HEK293 (cell line): ENCODE data around the gene SIL1.
A peak's percentile ranks its signal among the peaks of the same experiment; 100 is the strongest.

Experiments
- CTCF ChIA-PET: fragments of 350-600 bp; formaldehyde crosslinking; extraction: SDS; loops from one replicate; lab custom pipeline; 2021; ENCODE audit warnings: antibody characterized with exemption; lab: Yijun Ruan, JAX
- POLR2A ChIA-PET: fragments of 300-600 bp; formaldehyde crosslinking; extraction: SDS; loops from one replicate; lab custom pipeline; 2020; ENCODE audit warnings: antibody characterized with exemption, inconsistent platforms; lab: Yijun Ruan, JAX
- H3K27ac ChIP-seq: fragments of 200-500 bp; sonication (Bioruptor generic); 2 replicates; pipeline ENCODE4 v1.5.1; 2014; ENCODE audit warnings: low read depth, low read length, control low read depth, inconsistent platforms; ENCODE audit errors: extremely low read depth
- H3K36me3 ChIP-seq, 2 experiments: fragments of 200-500 bp in 1 of 2; sonication (Bioruptor generic) in 1 of 2; 1 replicate in 1 of 2; 2 replicates in 1 of 2; pipeline ENCODE4 v1.5.1; 2014 to 2017; ENCODE audit warnings: inconsistent platforms in 2 of 2, low read length in 2 of 2; ENCODE audit not compliant: control insufficient read depth in 2 of 2, insufficient read depth in 1 of 2
- H3K4me1 ChIP-seq: fragments of 200-500 bp; sonication (Bioruptor generic); 2 replicates; pipeline ENCODE4 v1.5.1; 2014; ENCODE audit warnings: mild to moderate bottlenecking, low read length, inconsistent platforms; ENCODE audit not compliant: control insufficient read depth, insufficient read depth
- H3K4me3 ChIP-seq: 2 replicates; pipeline ENCODE4 v1.5.1; 2011; ENCODE audit warnings: low read depth, mild to moderate bottlenecking, control low read depth, low read length, moderate library complexity
- H3K9me3 ChIP-seq: fragments of 200-500 bp; sonication (Bioruptor generic); 2 replicates; pipeline ENCODE4 v1.5.1; 2014; ENCODE audit warnings: low read depth, low read length, inconsistent platforms; ENCODE audit not compliant: control insufficient read depth, insufficient read depth
- HOXD13 ChIP-seq: sonication (generic); formaldehyde crosslinking; IDR thresholded peaks from 2 replicates; pipeline ENCODE4 v1.8.0; 2022; ENCODE audit warnings: missing genetic modification reagents, borderline replicate concordance
- KLF7 ChIP-seq: fragments of 450-650 bp; formaldehyde crosslinking; IDR thresholded peaks from 2 replicates; pipeline ENCODE4 v1.5.1; 2016; ENCODE audit warnings: missing biosample characterization, missing genetic modification characterization, borderline replicate concordance
- OVOL3 ChIP-seq: fragments of 450-650 bp; formaldehyde crosslinking; IDR thresholded peaks from 2 replicates; pipeline ENCODE4 v1.5.1; 2016; ENCODE audit warnings: missing biosample characterization, missing genetic modification characterization
- YY1 ChIP-seq: fragments of 450-650 bp; formaldehyde crosslinking; IDR thresholded peaks from 2 replicates; pipeline ENCODE4 v1.5.1; 2018; ENCODE audit warnings: missing biosample characterization, missing genetic modification characterization
- ZBTB17 ChIP-seq: fragments of 450-650 bp; formaldehyde crosslinking; IDR thresholded peaks from 2 replicates; pipeline ENCODE4 v1.5.1; 2016; ENCODE audit warnings: missing biosample characterization, missing genetic modification characterization
- ZNF112 ChIP-seq: fragments of 450-650 bp; formaldehyde crosslinking; IDR thresholded peaks from 2 replicates; pipeline ENCODE4 v1.5.0; 2017; ENCODE audit warnings: missing biosample characterization, missing genetic modification characterization
- ZNF155 ChIP-seq: fragments of 450-650 bp; formaldehyde crosslinking; IDR thresholded peaks from 2 replicates; pipeline ENCODE4 v1.5.1; 2016; ENCODE audit warnings: missing biosample characterization, missing genetic modification characterization
- ZNF19 ChIP-seq: fragments of 450-650 bp; formaldehyde crosslinking; IDR thresholded peaks from 2 replicates; pipeline ENCODE4; 2016; ENCODE audit warnings: missing biosample characterization, missing genetic modification characterization, low read depth
- ZNF311 ChIP-seq: fragments of 450-650 bp; formaldehyde crosslinking; IDR thresholded peaks from 2 replicates; pipeline ENCODE4 v1.5.1; 2017; ENCODE audit warnings: missing biosample characterization, missing genetic modification characterization, borderline replicate concordance
- ZNF549 ChIP-seq: fragments of 450-650 bp; IDR thresholded peaks from 2 replicates; pipeline ENCODE4 v1.5.1; 2018; ENCODE audit warnings: missing biosample characterization, missing genetic modification characterization, mild to moderate bottlenecking, inconsistent platforms, moderate library complexity
- ZNF585B ChIP-seq: fragments of 450-650 bp; formaldehyde crosslinking; IDR thresholded peaks from 2 replicates; pipeline ENCODE4 v1.5.1; 2016; ENCODE audit warnings: missing biosample characterization, missing genetic modification characterization
- ZNF621 ChIP-seq: fragments of 450-650 bp; formaldehyde crosslinking; IDR thresholded peaks from 2 replicates; pipeline ENCODE4 v1.5.1; 2017; ENCODE audit warnings: missing biosample characterization, missing genetic modification characterization
- ZNF660 ChIP-seq: fragments of 450-650 bp; IDR thresholded peaks from 2 replicates; pipeline ENCODE4 v1.5.1; 2018; ENCODE audit warnings: missing biosample characterization, mild to moderate bottlenecking, missing genetic modification characterization
- ZNF785 ChIP-seq: fragments of 450-650 bp; formaldehyde crosslinking; IDR thresholded peaks from 2 replicates; pipeline ENCODE4 v1.5.1; 2016; ENCODE audit warnings: missing biosample characterization, missing genetic modification characterization
- ZNF792 ChIP-seq: fragments of 450-650 bp; formaldehyde crosslinking; IDR thresholded peaks from 2 replicates; pipeline ENCODE4 v1.5.1; 2016; ENCODE audit warnings: missing biosample characterization, missing genetic modification characterization
- TF ChIP-seq, protein P1 (sequence below): fragments of 450-650 bp; formaldehyde crosslinking; IDR thresholded peaks from 2 replicates; pipeline ENCODE4 v1.5.1; 2016; ENCODE audit warnings: missing biosample characterization, missing genetic modification characterization
- TF ChIP-seq, protein P2 (sequence below): fragments of 450-650 bp; formaldehyde crosslinking; IDR thresholded peaks from 2 replicates; pipeline ENCODE4 v1.5.1; 2017; ENCODE audit warnings: missing biosample characterization, missing genetic modification characterization
- TF ChIP-seq, protein P3 (sequence below): IDR thresholded peaks from 2 replicates; pipeline ENCODE4 v1.6.1; 2011; ENCODE audit warnings: mild to moderate bottlenecking, low read depth, low read length, borderline replicate concordance

SIL1 gene

DNA sequence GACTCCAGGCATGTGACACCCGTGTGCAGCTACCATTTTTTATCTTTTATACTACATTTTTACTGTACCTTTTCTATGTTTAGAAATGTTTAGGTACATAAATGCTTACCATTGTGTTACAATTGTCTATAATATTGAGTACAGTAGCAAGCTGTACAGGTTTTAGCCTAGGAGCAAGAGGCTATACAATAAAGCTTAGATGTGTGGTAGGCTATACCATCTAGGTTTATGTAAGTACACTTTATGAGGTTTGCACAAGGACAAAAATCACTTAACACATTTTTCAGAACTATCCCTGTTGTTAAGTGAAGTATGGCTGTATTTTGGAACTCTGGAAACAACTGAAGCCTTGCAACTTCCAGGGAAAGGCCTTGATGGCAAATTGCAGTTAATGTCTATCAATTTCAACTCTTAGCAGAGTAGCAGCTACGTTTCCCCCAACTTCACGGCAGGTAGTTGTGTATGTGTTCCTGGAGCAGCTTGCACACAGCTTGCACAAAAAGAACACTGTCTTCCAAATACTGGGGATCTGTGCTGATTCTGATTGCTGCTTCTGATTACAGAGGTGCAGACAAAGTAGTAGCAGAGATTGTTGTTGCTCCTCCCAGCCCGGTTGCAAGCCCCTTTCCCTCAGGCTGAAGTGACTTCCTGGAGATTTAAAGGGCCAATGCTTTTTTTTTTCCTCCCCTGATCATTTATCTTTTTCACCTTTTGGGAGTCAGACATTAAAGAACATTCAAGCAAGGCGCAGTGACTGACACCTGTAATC, 30.0 kb downstream of the SIL1 start:
- 0 out of 2 replicates have a peak overlapping the region, but pooled peaks have one; percentile 21 for H3K27ac ChIP-seq
- no peaks in the 10 kb centered on the region for H3K9me3 ChIP-seq
- CTCF ChIA-PET = interaction anchor here (0.8 kb wide), 1 partner anchor 527 kb away, joined by 3 read pairs; no protein-coding TSS in a partner anchor
- TF ChIP-seq, protein P1, sequence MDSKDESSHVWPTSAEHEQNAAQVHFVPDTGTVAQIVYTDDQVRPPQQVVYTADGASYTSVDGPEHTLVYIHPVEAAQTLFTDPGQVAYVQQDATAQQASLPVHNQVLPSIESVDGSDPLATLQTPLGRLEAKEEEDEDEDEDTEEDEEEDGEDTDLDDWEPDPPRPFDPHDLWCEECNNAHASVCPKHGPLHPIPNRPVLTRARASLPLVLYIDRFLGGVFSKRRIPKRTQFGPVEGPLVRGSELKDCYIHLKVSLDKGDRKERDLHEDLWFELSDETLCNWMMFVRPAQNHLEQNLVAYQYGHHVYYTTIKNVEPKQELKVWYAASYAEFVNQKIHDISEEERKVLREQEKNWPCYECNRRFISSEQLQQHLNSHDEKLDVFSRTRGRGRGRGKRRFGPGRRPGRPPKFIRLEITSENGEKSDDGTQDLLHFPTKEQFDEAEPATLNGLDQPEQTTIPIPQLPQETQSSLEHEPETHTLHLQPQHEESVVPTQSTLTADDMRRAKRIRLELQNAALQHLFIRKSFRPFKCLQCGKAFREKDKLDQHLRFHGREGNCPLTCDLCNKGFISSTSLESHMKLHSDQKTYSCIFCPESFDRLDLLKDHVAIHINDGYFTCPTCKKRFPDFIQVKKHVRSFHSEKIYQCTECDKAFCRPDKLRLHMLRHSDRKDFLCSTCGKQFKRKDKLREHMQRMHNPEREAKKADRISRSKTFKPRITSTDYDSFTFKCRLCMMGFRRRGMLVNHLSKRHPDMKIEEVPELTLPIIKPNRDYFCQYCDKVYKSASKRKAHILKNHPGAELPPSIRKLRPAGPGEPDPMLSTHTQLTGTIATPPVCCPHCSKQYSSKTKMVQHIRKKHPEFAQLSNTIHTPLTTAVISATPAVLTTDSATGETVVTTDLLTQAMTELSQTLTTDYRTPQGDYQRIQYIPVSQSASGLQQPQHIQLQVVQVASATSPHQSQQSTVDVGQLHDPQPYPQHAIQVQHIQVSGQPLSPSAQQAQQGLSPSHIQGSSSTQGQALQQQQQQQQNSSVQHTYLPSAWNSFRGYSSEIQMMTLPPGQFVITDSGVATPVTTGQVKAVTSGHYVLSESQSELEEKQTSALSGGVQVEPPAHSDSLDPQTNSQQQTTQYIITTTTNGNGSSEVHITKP (tag by site-specific recombination) = peak; percentile 19; the same call in 1 of the 2 replicates
- no peak for TF ChIP-seq ZNF112 (tag by site-specific recombination)
- TF ChIP-seq, all 188 proteins: peak for 1
- H3K4me3 ChIP-seq = no peak overlapping the region
- no peaks in the 10 kb centered on the region; a peak in 1 of 3 replicates for H3K36me3 ChIP-seq
- peaks cover 21% of the 10 kb centered on the region for H3K4me1 ChIP-seq
- POLR2A ChIA-PET = interaction anchor here (1.3 kb wide), 1 partner anchor 30 kb away, joined by 5 read pairs; the partner anchor contains the start of gene SIL1

DNA sequence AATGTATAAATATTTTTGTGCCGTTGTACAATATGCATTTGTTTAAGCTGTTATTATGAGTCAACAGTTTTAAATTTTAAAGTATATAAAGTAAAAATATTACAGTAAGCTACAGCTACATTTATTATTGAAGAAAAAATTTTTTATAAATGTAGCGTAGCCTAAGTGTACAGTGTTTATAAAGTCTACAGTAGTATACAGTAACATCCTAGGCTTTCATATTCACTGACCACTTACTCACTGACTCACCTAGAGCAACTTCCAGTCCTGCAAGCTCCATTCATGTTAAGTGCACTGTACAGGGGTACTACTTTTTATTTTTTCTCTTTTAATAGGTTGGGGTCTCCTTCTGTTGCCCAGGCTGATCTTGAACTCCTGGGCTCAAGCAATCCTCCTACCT, 30.6 kb downstream of the SIL1 start:
- CTCF ChIA-PET = interaction anchor here (0.8 kb wide), 1 partner anchor 526 kb away, joined by 3 read pairs; no protein-coding TSS in a partner anchor
- Histone ChIP-seq H3K4me1 (peaks cover 21% of the 10 kb centered on the region), H3K27ac (no peak overlapping the region), H3K9me3 (no peaks in the 10 kb centered on the region)
- POLR2A ChIA-PET = interaction anchor here (1.3 kb wide), 1 partner anchor 31 kb away, joined by 5 read pairs; the partner anchor contains the start of gene SIL1
- TF ChIP-seq ZNF19 (tag by site-specific recombination) (no peak), ZNF621 (tag by site-specific recombination) (no peak), ZBTB17 (tag by site-specific recombination) (no peak), ZNF549 (tag by site-specific recombination) (no peak), OVOL3 (no peak), HOXD13 (CRISPR knock-in tag) (no peak), ZNF792 (tag by site-specific recombination) (no peak), YY1 (tag by site-specific recombination) (no peak), ZNF585B (no peak), ZNF155 (tag by site-specific recombination) (no peak), ZNF311 (tag by site-specific recombination) (no peak), ZNF660 (no peak), KLF7 (no peak), ZNF785 (no peak)
- TF ChIP-seq, protein P2, sequence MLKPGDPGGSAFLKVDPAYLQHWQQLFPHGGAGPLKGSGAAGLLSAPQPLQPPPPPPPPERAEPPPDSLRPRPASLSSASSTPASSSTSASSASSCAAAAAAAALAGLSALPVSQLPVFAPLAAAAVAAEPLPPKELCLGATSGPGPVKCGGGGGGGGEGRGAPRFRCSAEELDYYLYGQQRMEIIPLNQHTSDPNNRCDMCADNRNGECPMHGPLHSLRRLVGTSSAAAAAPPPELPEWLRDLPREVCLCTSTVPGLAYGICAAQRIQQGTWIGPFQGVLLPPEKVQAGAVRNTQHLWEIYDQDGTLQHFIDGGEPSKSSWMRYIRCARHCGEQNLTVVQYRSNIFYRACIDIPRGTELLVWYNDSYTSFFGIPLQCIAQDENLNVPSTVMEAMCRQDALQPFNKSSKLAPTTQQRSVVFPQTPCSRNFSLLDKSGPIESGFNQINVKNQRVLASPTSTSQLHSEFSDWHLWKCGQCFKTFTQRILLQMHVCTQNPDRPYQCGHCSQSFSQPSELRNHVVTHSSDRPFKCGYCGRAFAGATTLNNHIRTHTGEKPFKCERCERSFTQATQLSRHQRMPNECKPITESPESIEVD (tag by site-specific recombination) = no peak
- TF ChIP-seq, protein P3, sequence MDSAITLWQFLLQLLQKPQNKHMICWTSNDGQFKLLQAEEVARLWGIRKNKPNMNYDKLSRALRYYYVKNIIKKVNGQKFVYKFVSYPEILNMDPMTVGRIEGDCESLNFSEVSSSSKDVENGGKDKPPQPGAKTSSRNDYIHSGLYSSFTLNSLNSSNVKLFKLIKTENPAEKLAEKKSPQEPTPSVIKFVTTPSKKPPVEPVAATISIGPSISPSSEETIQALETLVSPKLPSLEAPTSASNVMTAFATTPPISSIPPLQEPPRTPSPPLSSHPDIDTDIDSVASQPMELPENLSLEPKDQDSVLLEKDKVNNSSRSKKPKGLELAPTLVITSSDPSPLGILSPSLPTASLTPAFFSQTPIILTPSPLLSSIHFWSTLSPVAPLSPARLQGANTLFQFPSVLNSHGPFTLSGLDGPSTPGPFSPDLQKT = no peak
- TF ChIP-seq, all 188 proteins: peak for 0
- Histone ChIP-seq H3K36me3 (no peaks in the 10 kb centered on the region; a peak in 1 of 3 replicates), H3K4me3 (no peak overlapping the region)
